Hepatic stellate cell (primary cell): ENCODE data around the gene CNBP.
A peak's percentile ranks its signal among the peaks of the same experiment; 100 is the strongest.
"Not testable (repeated sequence)": the region's sequence is repeated elsewhere in the genome, so short reads cannot be mapped to it uniquely, and the experiment has no call there.

Experiments
- DNase-seq: peaks from one replicate; pipeline ENCODE4 v3.0.0; 2011; ENCODE audit warnings: low spot score

CNBP gene

DNA sequence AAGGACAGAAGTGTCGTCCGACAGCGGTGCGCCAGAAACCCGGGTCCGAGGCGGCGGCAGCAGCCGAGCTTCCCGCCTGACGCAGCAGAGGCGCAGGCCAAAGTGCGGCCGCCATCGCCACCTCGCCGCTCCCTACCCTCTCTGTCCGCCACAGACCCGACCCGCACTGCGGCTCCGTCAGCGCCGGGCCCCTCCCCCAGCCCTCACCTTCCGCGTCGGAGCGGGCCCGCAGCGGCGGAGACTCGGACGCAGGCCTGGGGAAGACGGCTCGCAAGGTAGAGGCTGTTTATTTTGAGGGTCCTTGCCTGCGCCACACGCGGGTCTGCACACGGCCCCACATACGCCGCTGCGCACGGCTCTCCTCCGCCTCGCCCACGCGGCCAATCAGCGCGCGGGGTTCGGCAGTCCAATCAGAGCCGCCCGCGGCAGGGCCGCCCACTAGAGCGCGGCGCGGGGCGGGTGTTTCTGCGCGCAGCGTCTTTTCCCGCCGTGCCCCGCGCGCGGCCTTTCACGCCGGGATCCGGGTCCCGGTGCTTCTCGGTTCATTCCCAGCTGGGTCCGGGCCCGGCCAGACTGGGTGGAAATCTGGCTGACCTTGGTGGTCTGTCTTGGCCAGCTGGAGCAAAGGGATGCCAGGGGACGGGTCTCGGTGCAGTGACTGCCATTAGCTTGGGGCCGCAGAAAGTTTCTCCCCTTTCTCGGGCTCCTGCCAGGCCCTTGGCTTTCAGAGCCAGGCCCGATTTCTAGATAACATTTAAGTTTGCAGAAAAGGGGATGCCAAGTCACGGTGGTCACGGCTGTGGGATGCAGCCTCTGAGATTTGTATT is at the start of gene CNBP:
TSS of gene CNBP (minus strand) at position 328 of the 827 bp plus-strand sequence. CDS start 12,139 bp downstream, outside the sequence.
- DNase-seq = peak; percentile 99

GRCh38 chr3:129231331-129232119 is 47.8 kb upstream of the CNBP start:
- no peak for DNase-seq

- DNase-seq = no peak
Observed at GRCh38 chr3:129230311-129231019, 46.8 kb upstream of the CNBP start.

DNA sequence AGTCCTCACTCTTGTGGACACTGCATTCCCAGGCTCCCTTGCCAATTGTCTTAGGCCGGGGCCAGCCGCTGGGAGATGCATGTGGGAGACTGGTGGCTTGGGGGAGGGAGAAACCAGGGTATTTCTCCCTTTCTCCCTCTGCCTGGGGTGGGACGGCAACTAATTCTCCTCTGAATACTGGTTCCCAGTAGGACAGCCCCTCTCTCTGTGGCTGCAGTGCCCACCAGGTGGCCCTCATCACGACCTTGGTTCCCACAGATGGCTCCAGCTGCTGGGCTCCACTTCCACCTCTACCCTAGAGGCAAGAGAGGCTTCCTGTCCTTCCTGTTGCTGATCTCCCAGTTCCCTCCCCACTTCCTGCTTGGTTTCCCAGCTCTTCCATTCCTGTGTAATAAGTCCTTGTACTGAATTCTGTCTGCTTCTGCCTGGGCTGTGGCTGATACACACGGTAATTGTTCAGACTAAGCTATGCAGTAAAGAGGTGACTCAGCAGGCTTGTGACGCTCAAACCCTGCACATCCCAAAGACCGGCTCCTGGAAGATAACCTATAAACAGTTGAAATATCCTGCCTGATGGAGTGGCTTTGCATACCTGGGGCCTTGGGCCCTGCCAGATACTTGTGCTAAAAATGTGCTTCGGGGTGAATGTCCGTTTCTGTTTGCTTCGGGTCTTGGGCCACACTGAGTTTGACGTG is 45.3 kb upstream of the CNBP start:
- DNase-seq = no peak

DNA sequence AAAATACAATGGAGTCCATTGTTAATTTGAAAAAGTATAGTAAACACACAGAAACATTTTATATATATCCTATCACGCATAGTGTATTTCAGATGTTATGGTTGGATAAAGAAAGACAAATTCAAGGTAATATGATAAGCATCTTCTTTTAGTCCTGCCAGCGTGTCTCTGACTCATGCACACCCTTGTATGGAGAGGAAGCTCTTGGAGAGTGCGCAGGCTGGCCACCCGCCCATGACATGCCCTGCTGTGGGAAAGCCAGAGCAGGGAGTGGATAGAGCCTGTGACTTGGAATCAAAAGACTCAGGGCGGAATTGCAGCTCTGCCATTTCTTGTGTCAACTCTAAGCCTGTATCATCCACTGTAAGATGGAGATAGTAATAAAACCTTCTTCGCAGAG is 42.7 kb upstream of the CNBP start:
- no peak for DNase-seq

- peak; percentile 83 for DNase-seq
Observed at GRCh38 chr3:129224984-129225393, 41.3 kb upstream of the CNBP start.

- not testable (repeated sequence) for DNase-seq
Observed at GRCh38 chr3:129224387-129224786, 40.7 kb upstream of the CNBP start.

DNA sequence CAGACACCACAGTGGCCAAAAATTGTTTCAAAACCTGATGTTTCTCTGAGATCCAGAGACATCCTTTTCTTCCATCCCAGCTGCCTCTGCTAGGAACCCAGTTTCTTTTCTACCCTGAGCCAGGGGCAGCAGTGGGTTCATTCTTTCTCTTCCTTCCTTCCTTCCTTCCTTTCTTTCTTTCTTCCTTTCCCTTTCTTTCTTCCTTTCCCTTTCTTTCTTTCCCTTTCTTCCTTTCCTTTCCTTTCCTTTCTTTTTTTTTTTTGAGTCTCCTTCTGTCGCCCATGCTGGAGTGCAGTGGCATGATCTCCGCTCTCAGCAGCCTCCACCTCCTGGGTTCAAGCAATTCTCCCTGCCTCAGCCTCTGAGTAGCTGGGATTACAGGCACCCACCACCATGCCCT is 35.0 kb upstream of the CNBP start:
- DNase-seq = no peak

DNA sequence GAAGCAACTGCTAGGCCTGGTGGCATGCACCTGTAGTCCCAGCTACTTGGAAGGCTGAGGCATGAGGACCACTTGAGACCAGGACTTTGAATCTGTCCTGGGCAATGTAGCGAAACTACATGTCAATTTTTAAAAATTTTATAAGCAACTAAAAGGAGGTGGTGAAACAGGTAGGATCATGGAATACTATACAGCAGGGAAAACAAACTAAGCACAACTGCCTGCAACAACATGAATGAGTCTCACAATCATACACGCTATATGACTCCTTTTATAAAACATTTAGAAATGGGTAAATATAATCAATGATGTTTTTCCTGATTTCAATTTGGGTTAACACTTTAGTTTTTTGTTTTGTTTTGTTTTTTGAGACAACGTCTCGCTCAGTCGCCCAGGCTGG is 29.5 kb upstream of the CNBP start:
- DNase-seq = no peak

- DNase-seq = peak; percentile 59
Observed at GRCh38 chr3:129211772-129212171, 28.1 kb upstream of the CNBP start.

GRCh38 chr3:129211345-129211744 is 27.6 kb upstream of the CNBP start:
- DNase-seq = no peak

DNA sequence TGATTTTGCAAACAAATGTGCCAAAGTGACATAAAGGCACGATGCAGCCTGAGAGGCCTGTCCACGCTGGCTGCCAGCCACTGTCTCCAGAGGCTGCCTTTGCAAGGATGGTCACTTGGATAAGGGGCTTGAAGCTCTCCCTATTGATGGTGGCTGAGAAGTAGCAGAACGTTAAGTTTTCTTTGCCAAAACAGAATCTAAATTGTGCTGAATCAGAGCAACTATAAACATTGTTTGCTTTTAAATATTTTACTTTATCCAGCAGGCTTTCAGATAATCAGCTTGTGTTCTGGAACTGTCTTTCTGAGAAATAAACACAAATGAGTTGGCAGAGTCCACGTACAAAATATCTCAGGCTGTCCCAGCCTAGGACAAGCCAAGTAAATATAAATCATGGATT is 23.8 kb upstream of the CNBP start:
- DNase-seq = no peak

DNA sequence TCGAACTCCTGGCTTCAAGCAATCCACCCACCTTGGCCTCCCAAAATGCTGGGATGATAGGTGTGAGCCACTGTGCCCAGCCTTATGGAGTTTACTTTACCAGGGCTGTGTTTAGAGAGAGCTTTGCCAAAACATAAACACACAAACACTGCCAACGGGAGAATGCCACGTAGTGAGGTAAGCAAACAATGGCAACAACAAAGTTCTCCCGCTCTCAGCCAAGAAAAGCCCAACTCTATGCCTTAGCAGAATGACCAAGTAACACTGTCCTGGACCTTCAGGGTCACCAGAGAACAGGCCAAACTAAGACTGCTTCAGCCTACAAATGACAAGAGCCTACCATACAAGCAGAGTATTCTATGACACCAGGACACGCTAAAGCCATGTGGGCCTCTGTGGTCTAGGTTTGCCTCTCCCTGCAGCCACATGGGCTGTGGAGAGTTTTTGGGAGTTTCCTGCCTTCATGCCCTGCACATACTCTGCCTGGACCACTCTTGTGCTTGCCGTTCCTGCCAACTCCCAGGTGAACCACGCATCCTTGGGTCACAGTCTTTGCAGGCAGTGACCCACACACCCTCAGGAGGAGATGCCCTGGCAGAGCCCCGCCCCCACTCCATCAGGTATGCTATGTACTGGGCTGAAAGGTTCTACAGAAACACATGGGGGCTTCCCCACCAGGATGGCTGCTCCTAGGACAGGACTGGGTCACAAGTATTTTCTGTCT is 21.6 kb upstream of the CNBP start:
- no peak for DNase-seq

DNA sequence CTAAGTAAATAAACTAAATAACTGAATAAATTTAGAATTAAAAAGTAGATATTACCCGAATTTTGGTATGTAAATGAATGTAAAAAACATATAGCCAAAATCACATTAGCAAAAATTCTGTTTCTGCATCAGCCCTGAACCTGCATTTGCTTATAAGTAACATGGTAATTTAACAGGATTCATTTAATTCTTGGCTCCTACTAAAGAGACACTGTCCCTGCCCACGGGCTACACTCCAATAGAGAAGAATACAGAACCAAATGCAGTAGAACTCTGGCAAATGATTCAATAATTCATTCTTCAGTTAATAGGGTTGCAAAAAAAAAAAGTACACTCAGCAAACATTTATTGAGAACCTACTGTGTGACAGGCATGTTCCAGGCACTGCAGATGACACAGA is 20.8 kb upstream of the CNBP start:
- DNase-seq = no peak

- no peak for DNase-seq
Observed at GRCh38 chr3:129199366-129199765, 15.7 kb upstream of the CNBP start.

GRCh38 chr3:129197321-129197720 is 13.6 kb upstream of the CNBP start:
- no peak for DNase-seq

- no peak for DNase-seq
Observed at GRCh38 chr3:129196601-129197000, 12.9 kb upstream of the CNBP start.

DNA sequence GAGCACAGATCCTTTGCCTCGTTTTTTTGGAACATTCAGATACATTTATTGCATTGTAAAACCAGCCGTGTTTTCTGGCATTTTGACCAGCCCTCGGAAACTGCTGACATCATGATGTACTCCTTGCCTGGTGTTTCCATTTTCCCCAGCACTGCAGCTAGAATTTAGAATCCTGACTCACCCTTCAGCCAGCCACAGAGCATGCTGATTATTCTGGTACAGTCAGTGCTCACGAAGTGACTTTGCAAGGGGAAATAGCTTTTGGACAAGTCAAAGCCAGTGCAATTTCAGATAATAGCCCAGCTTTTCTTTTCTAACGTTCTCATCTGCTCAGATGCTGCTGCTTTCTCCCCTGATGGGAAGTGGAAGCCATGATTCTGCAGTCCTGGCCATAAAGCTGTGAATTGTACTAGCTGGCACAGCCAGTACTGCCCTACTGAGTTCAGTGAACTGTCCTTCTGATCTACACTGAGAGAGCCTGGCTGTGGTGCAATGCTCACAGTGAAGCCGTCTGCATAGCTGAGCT is 12.1 kb upstream of the CNBP start:
- peak; percentile 86 for DNase-seq

GRCh38 chr3:129189793-129190192 is 6.1 kb upstream of the CNBP start:
- DNase-seq = not testable (repeated sequence)

- no peak for DNase-seq
Observed at GRCh38 chr3:129187857-129188256, 4.2 kb upstream of the CNBP start.

DNA sequence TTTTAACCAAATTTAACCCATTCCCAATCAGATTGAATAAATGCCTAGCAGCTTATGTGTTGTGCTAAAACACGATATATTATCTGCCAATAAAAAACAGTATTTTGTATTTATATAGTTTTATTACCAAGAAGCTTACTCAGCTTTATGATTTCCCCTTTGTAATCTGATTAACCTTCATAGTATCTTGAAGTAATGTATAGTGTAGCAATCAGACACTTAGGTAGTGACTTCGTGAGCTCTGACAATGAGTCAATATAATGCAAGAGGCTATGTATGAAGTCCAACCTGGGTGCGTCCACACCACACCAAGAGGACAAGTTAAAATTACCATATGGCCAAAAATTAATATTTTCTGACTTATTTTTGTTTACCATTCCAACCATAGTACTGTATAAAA is 2.1 kb upstream of the CNBP start:
- DNase-seq = no peak
